Psoas muscle (tissue), 8 donors: Measurements from ENCODE around the gene SLC47A2. TPM values are rescaled to one million over a fixed set of nuclear protein-coding genes. Genes with fewer than 3 reads are reported as not detected.

ENCODE experiments used
- ATAC-seq, 4 donors: fragments of 200-7000 bp; cut with Tn5 transposase; one replicate each; pipeline ENCODE4 v1.9.1; 2020; ENCODE audit warnings: moderate library complexity in 3 of 4, mild to moderate bottlenecking in 2 of 4
- DNase-seq, 2 donors: peaks; one replicate each; pipeline ENCODE4 v3.0.0-alpha.2; 2020
- H3K27ac ChIP-seq: fragments of 200-600 bp; one replicate; pipeline ENCODE4 v1.8.0; 2022
- H3K27me3 ChIP-seq, 3 donors: fragments of 200-600 bp in 1 of 3; one replicate each; pipeline versions ENCODE4 v1.6.1 to v1.8.0; 2013 to 2022; ENCODE audit warnings: low read length in 2 of 3, mild to moderate bottlenecking in 2 of 3, moderate library complexity in 1 of 3; ENCODE audit not compliant: insufficient read depth in 3 of 3
- H3K36me3 ChIP-seq, 2 donors: fragments of 200-600 bp in 1 of 2; one replicate each; pipeline versions ENCODE4 v1.6.1 to v1.8.0; 2013 to 2022; ENCODE audit warnings: low read depth in 1 of 2, mild to moderate bottlenecking in 1 of 2, moderate library complexity in 1 of 2; ENCODE audit not compliant: insufficient read depth in 1 of 2
- H3K4me1 ChIP-seq: fragments of 200-600 bp; one replicate; pipeline ENCODE4 v1.8.0; 2022
- H3K4me3 ChIP-seq: fragments of 200-600 bp; one replicate; pipeline ENCODE4 v1.8.0; 2022; ENCODE audit warnings: mild to moderate bottlenecking
- H3K9me3 ChIP-seq: fragments of 200-600 bp; one replicate; pipeline ENCODE4 v1.8.0; 2022
- WGBS, 3 donors: extraction: QIAGEN DNeasy Blood & Tissue Kit; methylation state at CpG; one replicate each; pipeline versions ENCODE4 v1.1.6 to v1.1.7; 2013; 5-methylcytosine and 5-hydroxymethylcytosine counted together
- intact Hi-C, 2 donors: fragments of 100-400 bp; cut with DNase I; formaldehyde crosslinking; loops; one replicate each; pipeline versions ENCODE4 v1.11.0 to v1.14.2; 2022
- polyA plus RNA-seq, 3 donors: library from polyadenylated mRNA; stranded (reverse); fragments of 200-250 nt; gene quantifications; one replicate each; pipeline ENCODE4 v1.2.3, GENCODE V29; 2013
- total RNA-seq, 4 donors: library from RNA; stranded (reverse); fragmentation: NEBNext Ultra II Directional in 2 of 4; extraction: Animal tissue kit (Norgen Biotek cat#: 25700) in 2 of 4; gene quantifications; one replicate each; pipeline versions ENCODE4 v1.2.1 to v1.2.4, GENCODE V29; 2021 to 2023
- TF ChIP-seq, protein P1 (sequence below): fragments of 200-600 bp; IDR thresholded peaks from one replicate; pipeline ENCODE4 v1.8.0; 2022; ENCODE audit warnings: antibody characterized with exemption
- donor health status: healthy with polysubstance abuse.
- donor health status: DM: no; HTN: no; CAD: no; lungs with moderate emphysema.
- donor health status: Bipolar disorder and iron deficiency.
- donor health status: healthy.
- donor health status: DM: yes; HTN: yes; CAD: no.
- donor health status: DM: no; HTN: no; CAD: no.
- donor health status: DM: no; HTN: no; CAD: no.
- donor health status: DM: yes; HTN: yes; CAD: no.

Gene SLC47A2
- total and polyA plus RNA-seq, 7 donors, result 0.01 to 1.1 (median 0.06) TPM; not detected in 3

DNA sequence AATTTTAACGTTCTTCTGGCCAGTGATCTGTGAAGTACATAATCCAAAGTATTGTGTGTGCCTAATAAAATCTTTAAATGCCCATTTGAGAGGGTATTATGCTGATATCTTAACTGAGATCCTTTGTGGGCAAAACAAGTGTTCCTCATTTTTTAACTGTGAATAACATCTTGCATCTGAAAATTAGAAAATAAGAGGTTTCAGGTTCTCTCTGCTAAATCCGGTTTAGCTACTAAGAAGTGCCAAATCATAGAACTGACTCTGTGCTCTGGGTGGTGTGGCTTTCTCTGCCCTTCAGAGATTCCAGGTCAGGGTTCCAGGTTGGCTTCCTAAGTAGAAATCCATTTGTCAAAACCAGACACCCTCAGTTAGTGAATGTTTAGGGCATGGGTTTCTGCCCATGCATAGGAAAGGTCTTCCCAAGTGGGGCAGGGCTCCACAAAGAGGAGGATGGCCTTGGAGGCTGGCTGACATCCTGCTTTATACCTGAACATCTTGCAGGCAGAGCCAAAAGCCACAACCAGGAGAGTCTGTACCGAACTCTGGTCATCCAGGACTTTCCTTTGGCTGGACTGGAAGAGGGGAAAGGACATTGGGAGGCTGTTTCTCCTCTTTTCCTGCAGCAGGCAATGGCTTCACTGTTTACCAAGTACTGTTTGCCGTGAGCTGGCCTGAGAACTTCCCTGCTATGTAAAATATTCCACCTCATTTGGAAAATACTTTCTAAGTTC is 59.4 kb downstream of the SLC47A2 start:
- Histone ChIP-seq H3K27me3 (no peaks in the 10 kb centered on the region), H3K27ac (no peak overlapping the region), H3K9me3 (no peaks in the 10 kb centered on the region), H3K36me3 (peaks cover 6 to 96% of the 10 kb centered on the region in 2 donors), H3K4me3 (no peak overlapping the region), H3K4me1 (peaks cover 21% of the 10 kb centered on the region)
- 71 to 87% (median 76%) methylated on average over 4 of the region's 4 CpGs for WGBS, 3 donors
- TF ChIP-seq, protein P1, sequence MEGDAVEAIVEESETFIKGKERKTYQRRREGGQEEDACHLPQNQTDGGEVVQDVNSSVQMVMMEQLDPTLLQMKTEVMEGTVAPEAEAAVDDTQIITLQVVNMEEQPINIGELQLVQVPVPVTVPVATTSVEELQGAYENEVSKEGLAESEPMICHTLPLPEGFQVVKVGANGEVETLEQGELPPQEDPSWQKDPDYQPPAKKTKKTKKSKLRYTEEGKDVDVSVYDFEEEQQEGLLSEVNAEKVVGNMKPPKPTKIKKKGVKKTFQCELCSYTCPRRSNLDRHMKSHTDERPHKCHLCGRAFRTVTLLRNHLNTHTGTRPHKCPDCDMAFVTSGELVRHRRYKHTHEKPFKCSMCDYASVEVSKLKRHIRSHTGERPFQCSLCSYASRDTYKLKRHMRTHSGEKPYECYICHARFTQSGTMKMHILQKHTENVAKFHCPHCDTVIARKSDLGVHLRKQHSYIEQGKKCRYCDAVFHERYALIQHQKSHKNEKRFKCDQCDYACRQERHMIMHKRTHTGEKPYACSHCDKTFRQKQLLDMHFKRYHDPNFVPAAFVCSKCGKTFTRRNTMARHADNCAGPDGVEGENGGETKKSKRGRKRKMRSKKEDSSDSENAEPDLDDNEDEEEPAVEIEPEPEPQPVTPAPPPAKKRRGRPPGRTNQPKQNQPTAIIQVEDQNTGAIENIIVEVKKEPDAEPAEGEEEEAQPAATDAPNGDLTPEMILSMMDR, result no peak
- intact Hi-C loops, result no loop called here
- ATAC-seq (no peak), DNase-seq (no peak)

GRCh38 chr17:19656336-19656735 is 60.0 kb downstream of the SLC47A2 start:
- Histone ChIP-seq H3K9me3 (no peaks in the 10 kb centered on the region), H3K4me1 (peaks cover 28% of the 10 kb centered on the region), H3K36me3 (peaks cover 6 to 96% of the 10 kb centered on the region in 2 donors), H3K4me3 (no peak overlapping the region), H3K27me3 (no peaks in the 10 kb centered on the region), H3K27ac (no peak overlapping the region)
- DNase-seq, result no peak
- ATAC-seq, result no peak
- intact Hi-C loops, result no loop called here
- WGBS, 3 donors, result 89 to 94% (median 90%) methylated on average over 4 of the region's 4 CpGs
- TF ChIP-seq, protein P1, result no peak

- Histone ChIP-seq H3K27me3 (no peaks in the 10 kb centered on the region), H3K4me3 (no peak overlapping the region), H3K36me3 (peaks cover 6 to 82% of the 10 kb centered on the region in 2 donors), H3K9me3 (no peaks in the 10 kb centered on the region), H3K27ac (no peak overlapping the region), H3K4me1 (peaks cover 33% of the 10 kb centered on the region)
- TF ChIP-seq, protein P1, result no peak
- ATAC-seq (no peak), DNase-seq (no peak)
- intact Hi-C loops, result no loop called here
- 96 to 98% (median 97%) methylated on average over 4 of the region's 4 CpGs for WGBS, 3 donors
Observed at GRCh38 chr17:19654896-19655295, 61.5 kb downstream of the SLC47A2 start.

DNA sequence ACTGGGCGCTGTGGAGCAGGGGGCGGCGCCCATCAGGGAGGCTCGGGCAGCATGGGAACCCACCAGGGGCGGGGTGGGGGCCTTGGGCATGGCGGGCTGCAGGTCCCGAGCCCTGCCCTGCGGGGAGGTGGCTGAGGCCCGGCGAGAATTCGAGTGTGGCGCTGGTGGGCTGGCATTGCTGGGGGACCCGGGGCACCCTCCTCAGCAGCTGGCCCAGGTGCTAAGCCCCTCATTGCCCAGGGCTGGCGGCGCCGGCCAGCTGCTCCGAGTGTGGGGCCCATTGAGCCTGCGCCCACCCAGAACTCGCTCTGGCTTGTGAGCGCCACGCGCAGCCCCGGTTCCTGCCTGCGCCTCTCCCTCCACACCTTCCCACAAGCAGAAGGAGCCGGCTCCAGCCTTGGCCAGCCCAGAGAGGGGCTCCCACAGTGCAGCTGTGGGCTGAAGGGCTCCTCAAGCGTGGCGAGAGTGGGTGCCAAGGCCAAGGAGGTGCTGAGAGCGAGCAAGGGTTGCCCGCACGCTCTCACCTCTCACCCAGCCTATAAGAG is 62.0 kb downstream of the SLC47A2 start:
- peaks cover 6 to 80% of the 10 kb centered on the region in 2 donors for H3K36me3 ChIP-seq
- H3K4me1 ChIP-seq, result peaks cover 29% of the 10 kb centered on the region
- no peaks in the 10 kb centered on the region for H3K9me3 ChIP-seq
- DNase-seq, result no peak
- H3K27ac ChIP-seq, result no peak overlapping the region
- intact Hi-C loops, result no loop called here
- no peaks in the 10 kb centered on the region for H3K27me3 ChIP-seq
- TF ChIP-seq, protein P1, result no peak
- no peak for ATAC-seq
- WGBS, 3 donors, result 97 to 99% (median 98%) methylated on average over 25 to 30 of the region's 30 CpGs
- H3K4me3 ChIP-seq, result no peak overlapping the region
